Endodermal cell (in vitro differentiated cells): Measurements from ENCODE around the gene BPHL. TPM values are rescaled to one million over a fixed set of nuclear protein-coding genes. Genes with fewer than 3 reads are reported as not detected.
A peak's percentile ranks its signal among the peaks of the same experiment; 100 is the strongest.
"Not testable (repeated sequence)": the region's sequence is repeated elsewhere in the genome, so short reads cannot be mapped to it uniquely, and the experiment has no call there.

ENCODE experiments used
- DNase-seq: peaks from one replicate; pipeline ENCODE4 v3.0.0-alpha.2; 2017
- H3K27ac ChIP-seq: 2 replicates; pipeline ENCODE4 v1.5.1; 2013; ENCODE audit warnings: mild to moderate bottlenecking, low read depth, low read length, moderate library complexity
- H3K27me3 ChIP-seq: 2 replicates; pipeline ENCODE4 v1.6.1; 2013; ENCODE audit warnings: mild to moderate bottlenecking, low read length, moderate library complexity; ENCODE audit not compliant: insufficient read depth, control insufficient read depth, poor library complexity, severe bottlenecking
- H3K36me3 ChIP-seq: 2 replicates; pipeline ENCODE4 v1.7.0; 2013; ENCODE audit warnings: mild to moderate bottlenecking, low read length, moderate library complexity; ENCODE audit not compliant: control insufficient read depth, insufficient read depth
- H3K4me1 ChIP-seq: one replicate; pipeline ENCODE4 v1.7.0; 2013; ENCODE audit warnings: low read length; ENCODE audit not compliant: control insufficient read depth, insufficient read depth
- H3K4me3 ChIP-seq: 2 replicates; pipeline ENCODE4 v1.5.1; 2013; ENCODE audit warnings: mild to moderate bottlenecking, low read length, moderate library complexity
- H3K9ac ChIP-seq: 2 replicates; pipeline ENCODE4 v1.6.1; 2013; ENCODE audit warnings: mild to moderate bottlenecking, low read length, moderate library complexity; ENCODE audit not compliant: poor library complexity, severe bottlenecking; ENCODE audit errors: extremely low read depth
- H3K9me3 ChIP-seq: 2 replicates; pipeline ENCODE4 v1.6.1; 2013; ENCODE audit warnings: mild to moderate bottlenecking, low read length, moderate library complexity; ENCODE audit not compliant: control insufficient read depth
- H3K27ac Mint-ChIP-seq: 2 replicates; pipeline ENCODE4 v1.8.0; 2020; ENCODE audit warnings: mixed read lengths
- H3K27me3 Mint-ChIP-seq: 2 replicates; pipeline ENCODE4 v1.8.0; 2021; ENCODE audit warnings: mild to moderate bottlenecking, mixed read lengths; ENCODE audit not compliant: insufficient read depth
- H3K36me3 Mint-ChIP-seq: 2 replicates; pipeline ENCODE4 v1.8.0; 2020; ENCODE audit warnings: low read depth, mixed read lengths
- H3K4me1 Mint-ChIP-seq: 2 replicates; pipeline ENCODE4 v1.8.0; 2020; ENCODE audit warnings: mixed read lengths
- H3K4me3 Mint-ChIP-seq: 2 replicates; pipeline ENCODE4 v1.8.0; 2020; ENCODE audit warnings: mild to moderate bottlenecking, moderate library complexity, mixed read lengths
- H3K9me3 Mint-ChIP-seq: 2 replicates; pipeline ENCODE4 v1.8.0; 2020; ENCODE audit warnings: mild to moderate bottlenecking, mixed read lengths
- WGBS, 2 experiments: methylation state at CpG; one replicate each; pipeline versions ENCODE4 v1.1.5 to v1.1.7; 2013; ENCODE audit warnings: missing lambda C conversion rate in 2 of 2, mixed read lengths in 1 of 2; ENCODE audit not compliant: insufficient coverage in 1 of 2, insufficient read length in 1 of 2; 5-methylcytosine and 5-hydroxymethylcytosine counted together
- total RNA-seq, 2 donors: library from RNA; stranded (reverse); fragmentation: NEBNext Ultra II Directional in 1 of 2; extraction: Animal tissue kit (Norgen Biotek cat#: 25700) in 1 of 2; gene quantifications; 2 replicates in 1 of 2; 3 replicates in 1 of 2; pipeline ENCODE4 v1.2.1, GENCODE V29; 2021
- TF ChIP-seq, protein P1 (sequence below): fragments of 200-600 bp; sonication (generic); conservative IDR thresholded peaks from 2 replicates; pipeline ENCODE4 v1.5.0; 2021; ENCODE audit warnings: antibody characterized with exemption, mild to moderate bottlenecking

The BPHL gene
- total RNA-seq, 2 donors from 2014 or later, result 42.8 to 42.9 TPM

- not testable (repeated sequence) for H3K27me3 ChIP-seq, H3K9ac ChIP-seq, H3K36me3 ChIP-seq, DNase-seq, H3K27ac Mint-ChIP-seq, H3K4me3 Mint-ChIP-seq, H3K36me3 Mint-ChIP-seq, H3K27me3 Mint-ChIP-seq, H3K4me1 ChIP-seq
- H3K4me1 Mint-ChIP-seq, result peaks cover 42% of the 10 kb centered on the region
- peak overlapping the region; percentile 89 for H3K27ac ChIP-seq
- peaks cover 21% of the 10 kb centered on the region for H3K9me3 Mint-ChIP-seq
- peak overlapping the region; percentile 43 for H3K4me3 ChIP-seq
- WGBS, 2 experiments, result 89 to 92% methylated on average over 15 to 17 of the region's 17 CpGs
- peaks cover 19% of the 10 kb centered on the region for H3K9me3 ChIP-seq
Observed at GRCh38 chr6:3171313-3172175, 53.0 kb downstream of the BPHL start.

DNA sequence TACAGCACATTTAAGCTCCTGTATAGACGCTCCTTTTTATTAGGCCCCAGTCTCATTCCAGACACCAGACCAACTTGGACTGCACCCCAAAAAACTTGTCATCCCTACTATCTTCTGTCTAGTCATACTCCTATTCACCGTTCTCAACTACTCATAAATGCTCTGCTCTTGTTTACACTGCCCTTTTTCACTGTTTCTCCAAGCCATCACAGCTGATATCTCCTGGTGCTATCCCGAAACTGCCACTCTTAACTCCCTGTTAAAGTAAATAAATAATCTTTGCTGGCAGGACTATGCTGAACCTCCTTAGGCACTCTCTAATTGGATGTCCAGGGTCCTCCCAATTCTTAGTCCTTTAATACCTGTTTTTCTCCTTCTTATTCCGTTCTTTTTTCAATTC lies 54.3 kb downstream of the BPHL start:
- not testable (repeated sequence) for H3K27me3 ChIP-seq, H3K27ac ChIP-seq, H3K36me3 ChIP-seq, H3K4me1 ChIP-seq, H3K36me3 Mint-ChIP-seq, H3K4me3 Mint-ChIP-seq, DNase-seq, H3K27me3 Mint-ChIP-seq, H3K9ac ChIP-seq
- Mint-ChIP-seq H3K4me1 (peaks cover 32% of the 10 kb centered on the region), H3K9me3 (peaks cover 21% of the 10 kb centered on the region), H3K27ac (peak overlapping the region; percentile 60)
- 87 to 89% methylated on average over 3 to 4 of the region's 4 CpGs for WGBS, 2 experiments
- peaks cover 19% of the 10 kb centered on the region for H3K9me3 ChIP-seq
- peak overlapping the region; percentile 58 for H3K4me3 ChIP-seq

- not testable (repeated sequence) for H3K4me3 Mint-ChIP-seq, H3K4me1 ChIP-seq, H3K9ac ChIP-seq, H3K27me3 Mint-ChIP-seq, H3K27ac ChIP-seq, H3K4me3 ChIP-seq, H3K36me3 ChIP-seq, DNase-seq, H3K36me3 Mint-ChIP-seq, H3K27me3 ChIP-seq
- peaks cover 17% of the 10 kb centered on the region for H3K9me3 ChIP-seq
- Mint-ChIP-seq H3K27ac (peak overlapping the region; percentile 89), H3K9me3 (peaks cover 21% of the 10 kb centered on the region), H3K4me1 (peaks cover 29% of the 10 kb centered on the region)
- 82 to 89% methylated on average over 10 to 11 of the region's 11 CpGs for WGBS, 2 experiments
Observed at GRCh38 chr6:3173636-3174089, 55.2 kb downstream of the BPHL start.

DNA sequence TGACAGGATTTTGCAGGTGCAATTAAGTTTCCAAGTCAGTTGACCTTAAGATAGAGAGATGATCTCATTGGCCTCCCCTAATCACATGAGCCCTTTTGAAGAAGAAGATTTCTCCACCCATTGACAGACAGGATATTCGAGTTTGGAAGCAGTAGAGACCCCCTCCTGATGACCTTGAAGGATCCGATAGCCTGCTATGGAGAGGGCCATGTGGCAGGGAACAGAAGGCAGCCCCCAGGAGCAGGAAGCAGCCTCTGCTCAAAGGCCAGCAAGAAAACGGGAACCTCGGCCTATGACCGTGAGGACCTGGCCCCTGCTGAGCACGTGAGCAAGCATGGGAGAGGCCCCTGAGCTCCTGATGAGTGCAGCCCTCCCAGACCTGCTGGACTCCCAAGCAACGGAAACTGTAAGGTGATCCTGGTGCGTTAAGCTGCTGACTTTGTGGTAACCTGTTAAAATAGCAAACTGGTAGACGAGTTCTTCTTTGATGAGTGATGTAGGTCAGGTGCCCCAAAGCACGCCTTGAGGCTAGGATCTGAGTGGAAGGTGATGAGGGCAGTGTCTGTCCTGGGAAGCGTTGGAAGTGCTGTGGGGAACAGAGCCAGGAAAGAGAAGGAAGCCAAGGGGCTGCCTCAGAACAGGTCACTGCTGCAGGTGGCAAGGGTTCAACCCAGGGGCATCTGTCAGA lies 57.3 kb downstream of the BPHL start:
- peaks cover 14% of the 10 kb centered on the region for H3K9me3 ChIP-seq
- Mint-ChIP-seq H3K27ac (peak overlapping the region; percentile 41), H3K9me3 (peaks cover 21% of the 10 kb centered on the region), H3K4me1 (peaks cover 29% of the 10 kb centered on the region), H3K27me3 (no peaks in the 10 kb centered on the region), H3K36me3 (peaks cover 3% of the 10 kb centered on the region), H3K4me3 (no peak overlapping the region)
- no peak overlapping the region for H3K27ac ChIP-seq
- WGBS, 2 experiments, result 87 to 92% methylated on average over 10 to 11 of the region's 11 CpGs
- no peaks in the 10 kb centered on the region for H3K27me3 ChIP-seq
- DNase-seq, result peak; percentile 48
- no peaks in the 10 kb centered on the region for H3K36me3 ChIP-seq
- TF ChIP-seq, protein P1, sequence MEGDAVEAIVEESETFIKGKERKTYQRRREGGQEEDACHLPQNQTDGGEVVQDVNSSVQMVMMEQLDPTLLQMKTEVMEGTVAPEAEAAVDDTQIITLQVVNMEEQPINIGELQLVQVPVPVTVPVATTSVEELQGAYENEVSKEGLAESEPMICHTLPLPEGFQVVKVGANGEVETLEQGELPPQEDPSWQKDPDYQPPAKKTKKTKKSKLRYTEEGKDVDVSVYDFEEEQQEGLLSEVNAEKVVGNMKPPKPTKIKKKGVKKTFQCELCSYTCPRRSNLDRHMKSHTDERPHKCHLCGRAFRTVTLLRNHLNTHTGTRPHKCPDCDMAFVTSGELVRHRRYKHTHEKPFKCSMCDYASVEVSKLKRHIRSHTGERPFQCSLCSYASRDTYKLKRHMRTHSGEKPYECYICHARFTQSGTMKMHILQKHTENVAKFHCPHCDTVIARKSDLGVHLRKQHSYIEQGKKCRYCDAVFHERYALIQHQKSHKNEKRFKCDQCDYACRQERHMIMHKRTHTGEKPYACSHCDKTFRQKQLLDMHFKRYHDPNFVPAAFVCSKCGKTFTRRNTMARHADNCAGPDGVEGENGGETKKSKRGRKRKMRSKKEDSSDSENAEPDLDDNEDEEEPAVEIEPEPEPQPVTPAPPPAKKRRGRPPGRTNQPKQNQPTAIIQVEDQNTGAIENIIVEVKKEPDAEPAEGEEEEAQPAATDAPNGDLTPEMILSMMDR, result no peak
- peaks cover 3% of the 10 kb centered on the region for H3K4me1 ChIP-seq
- H3K4me3 ChIP-seq, result no peak overlapping the region
- H3K9ac ChIP-seq, result no peak overlapping the region
